Hepatocyte (in vitro differentiated cells): ENCODE results near the gene RNF135. TPM values are rescaled to one million over a fixed set of nuclear protein-coding genes. Genes with fewer than 3 reads are reported as not detected.
A peak's percentile ranks its signal among the peaks of the same experiment; 100 is the strongest.

Experiments used
- DNase-seq: peaks from one replicate; pipeline ENCODE4 v3.0.0-alpha.2; 2016; ENCODE audit warnings: low spot score
- H2AFZ ChIP-seq: fragments of 200-600 bp; sonication (generic); 2 replicates; pipeline ENCODE4 v1.6.0; 2016; ENCODE audit warnings: antibody characterized with exemption, mild to moderate bottlenecking
- H3K27ac ChIP-seq: fragments of 200-600 bp; sonication (generic); 2 replicates; pipeline ENCODE4 v1.5.1; 2016; ENCODE audit warnings: mild to moderate bottlenecking
- H3K27me3 ChIP-seq: fragments of 200-600 bp; sonication (generic); 2 replicates; pipeline ENCODE4 v1.6.1; 2016
- H3K36me3 ChIP-seq: fragments of 200-600 bp; sonication (generic); replicated peaks from 2 replicates; pipeline ENCODE4 v1.5.1; 2016; ENCODE audit warnings: low read depth; ENCODE audit not compliant: insufficient read depth
- H3K4me1 ChIP-seq: fragments of 200-600 bp; sonication (generic); 2 replicates; pipeline ENCODE4 v1.5.1; 2016; ENCODE audit warnings: mild to moderate bottlenecking, moderate library complexity; ENCODE audit not compliant: insufficient read depth
- H3K4me2 ChIP-seq: fragments of 200-600 bp; sonication (generic); 2 replicates; pipeline ENCODE4 v1.6.0; 2016
- H3K4me3 ChIP-seq: fragments of 200-600 bp; sonication (generic); 2 replicates; pipeline ENCODE4 v1.5.1; 2016; ENCODE audit warnings: mild to moderate bottlenecking
- H3K79me2 ChIP-seq: fragments of 200-600 bp; sonication (generic); 2 replicates; pipeline ENCODE4 v1.6.0; 2017; ENCODE audit warnings: mild to moderate bottlenecking
- H3K9me2 ChIP-seq: fragments of 200-600 bp; sonication (generic); replicated peaks from 2 replicates; pipeline ENCODE4 v1.6.0; 2017; ENCODE audit warnings: mild to moderate bottlenecking; ENCODE audit not compliant: insufficient read depth
- H3K9me3 ChIP-seq: fragments of 200-600 bp; sonication (generic); 2 replicates; pipeline ENCODE4 v1.5.1; 2016; ENCODE audit warnings: low read depth, mild to moderate bottlenecking
- H4K20me1 ChIP-seq: fragments of 200-600 bp; sonication (generic); 2 replicates; pipeline ENCODE4 v1.6.0; 2016; ENCODE audit warnings: mild to moderate bottlenecking; ENCODE audit not compliant: insufficient read depth, poor library complexity, severe bottlenecking
- CTCF ChIP-seq: fragments of 200-600 bp; sonication (generic); IDR thresholded peaks from 2 replicates; pipeline ENCODE4 v1.5.1; 2016; ENCODE audit warnings: antibody characterized with exemption, mild to moderate bottlenecking; ENCODE audit not compliant: poor library complexity
- EZH2 ChIP-seq: fragments of 200-600 bp; sonication (generic); IDR thresholded peaks from 2 replicates; pipeline ENCODE4 v1.6.1; 2016; ENCODE audit warnings: antibody characterized with exemption, mild to moderate bottlenecking, borderline replicate concordance
- EZH2phosphoT487 ChIP-seq: fragments of 200-600 bp; sonication (generic); IDR thresholded peaks from one replicate; pipeline ENCODE4 v1.6.1; 2018; ENCODE audit warnings: antibody characterized with exemption, mild to moderate bottlenecking, low read depth, moderate library complexity; ENCODE audit not compliant: unreplicated experiment, severe bottlenecking
- WGBS: methylation state at CpG from one replicate; pipeline ENCODE4 v1.1.6; 2016; ENCODE audit warnings: low lambda C conversion rate; ENCODE audit errors: missing lambda C conversion rate; 5-methylcytosine and 5-hydroxymethylcytosine counted together
- polyA plus RNA-seq: library from polyadenylated mRNA; unstranded; fragments of >200 nt; fragmentation: Nextera tagmentation; extraction: Ambion mirVana; gene quantifications from 2 replicates; pipeline ENCODE4 v1.2.1, GENCODE V29; 2016
- total RNA-seq: library from RNA; depleted of rRNA; stranded (reverse); fragments of >200 nt; gene quantifications from 2 replicates; pipeline ENCODE4 v1.2.3, GENCODE V29; 2014

The RNF135 gene, protein sequence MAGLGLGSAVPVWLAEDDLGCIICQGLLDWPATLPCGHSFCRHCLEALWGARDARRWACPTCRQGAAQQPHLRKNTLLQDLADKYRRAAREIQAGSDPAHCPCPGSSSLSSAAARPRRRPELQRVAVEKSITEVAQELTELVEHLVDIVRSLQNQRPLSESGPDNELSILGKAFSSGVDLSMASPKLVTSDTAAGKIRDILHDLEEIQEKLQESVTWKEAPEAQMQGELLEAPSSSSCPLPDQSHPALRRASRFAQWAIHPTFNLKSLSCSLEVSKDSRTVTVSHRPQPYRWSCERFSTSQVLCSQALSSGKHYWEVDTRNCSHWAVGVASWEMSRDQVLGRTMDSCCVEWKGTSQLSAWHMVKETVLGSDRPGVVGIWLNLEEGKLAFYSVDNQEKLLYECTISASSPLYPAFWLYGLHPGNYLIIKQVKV
- total RNA-seq (7.6 and 8.9 TPM in 2 replicates), polyA plus RNA-seq (10.1 and 16.7 TPM in 2 replicates)

DNA sequence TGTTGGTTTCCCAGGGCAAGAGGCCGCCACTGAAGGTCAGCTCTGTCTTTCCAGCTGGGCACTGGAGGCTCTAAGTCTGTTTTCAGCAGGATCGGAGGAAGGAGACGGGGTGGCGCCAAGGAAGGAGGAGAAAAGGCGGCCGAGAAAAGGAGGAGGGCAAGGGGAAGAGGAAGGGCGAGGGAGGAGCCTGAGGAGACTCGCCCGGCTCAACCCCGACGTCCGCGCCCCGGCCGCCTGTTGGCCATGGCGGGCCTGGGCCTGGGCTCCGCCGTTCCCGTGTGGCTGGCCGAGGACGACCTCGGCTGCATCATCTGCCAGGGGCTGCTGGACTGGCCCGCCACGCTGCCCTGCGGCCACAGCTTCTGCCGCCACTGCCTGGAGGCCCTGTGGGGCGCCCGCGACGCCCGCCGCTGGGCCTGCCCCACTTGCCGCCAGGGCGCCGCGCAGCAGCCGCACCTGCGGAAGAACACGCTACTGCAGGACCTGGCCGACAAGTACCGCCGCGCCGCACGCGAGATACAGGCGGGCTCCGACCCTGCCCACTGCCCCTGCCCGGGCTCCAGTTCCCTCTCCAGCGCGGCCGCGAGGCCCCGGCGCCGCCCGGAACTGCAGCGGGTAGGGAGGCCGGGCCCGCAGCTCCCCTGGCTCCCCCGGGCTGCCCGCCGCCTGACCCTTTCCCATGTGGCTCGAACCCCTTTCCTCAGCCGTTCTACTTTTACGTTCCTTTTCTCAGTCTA, at the start of gene RNF135:
Gene RNF135, plus strand, starts transcription at position 209 of the 737 bp plus-strand sequence. Its CDS starts 35 bp downstream, at position 244.
- peaks cover 7% of the 10 kb centered on the region for H3K4me1 ChIP-seq
- H3K79me2 ChIP-seq, result peaks cover 41% of the 10 kb centered on the region
- H3K27ac ChIP-seq, result peak within 1 kb of the TSS; percentile 96
- no peaks in the 10 kb centered on the region for H4K20me1 ChIP-seq
- DNase-seq, result peak; percentile 89
- H3K9me3 ChIP-seq, result no peaks in the 10 kb centered on the region
- peak within 1 kb of the TSS; percentile 72 for H3K4me3 ChIP-seq
- H2AFZ ChIP-seq, result peak within 1 kb of the TSS; percentile 89
- H3K36me3 ChIP-seq, result no peaks in the 10 kb centered on the region
- H3K4me2 ChIP-seq, result peak within 1 kb of the TSS; percentile 88
- WGBS, result 1% methylated on average over 61 of the region's 66 CpGs
- no peaks in the 10 kb centered on the region for H3K9me2 ChIP-seq
- TF ChIP-seq EZH2, result no peak
- no peak for TF ChIP-seq EZH2phosphoT487
- TF ChIP-seq CTCF, result no peak
- H3K27me3 ChIP-seq, result no peaks in the 10 kb centered on the region

DNA sequence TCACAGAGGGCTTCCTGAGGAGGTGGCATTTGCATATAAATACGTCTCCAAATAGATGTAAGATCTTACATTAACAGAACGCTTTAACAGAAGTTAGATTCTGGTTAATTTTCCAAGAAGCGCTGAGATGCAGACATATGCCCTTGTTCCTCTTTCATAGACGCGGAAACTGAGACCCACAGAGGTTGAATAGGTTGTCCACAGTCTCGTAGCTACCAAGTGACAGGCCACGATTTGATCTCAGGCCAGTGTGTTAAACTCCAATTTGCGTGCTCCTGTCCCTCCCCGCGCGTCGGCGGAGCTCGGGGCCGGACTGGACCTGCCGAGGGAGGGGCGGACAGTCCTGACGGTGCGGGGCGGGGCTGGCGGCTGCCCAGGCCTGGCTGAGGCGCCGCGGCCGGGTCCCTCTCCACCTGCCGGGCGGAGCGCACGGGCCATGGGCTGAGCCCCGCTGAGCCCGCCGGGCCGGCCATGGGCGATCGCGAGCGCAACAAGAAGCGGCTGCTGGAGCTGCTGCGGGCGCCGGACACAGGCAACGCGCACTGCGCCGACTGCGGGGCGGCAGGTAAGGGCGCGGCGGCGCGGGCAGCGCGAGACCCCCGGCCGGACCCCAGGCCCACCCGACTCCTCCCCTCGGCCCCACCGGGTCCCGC, 49.2 kb upstream of the RNF135 start, which contains the start of gene ADAP2:
Gene ADAP2, plus strand, starts transcription at position 402 of the 653 bp plus-strand sequence. Its CDS starts 70 bp downstream, at position 472.
- Histone ChIP-seq H4K20me1 (no peaks in the 10 kb centered on the region), H3K27me3 (peaks cover 57% of the 10 kb centered on the region), H3K9me2 (no peaks in the 10 kb centered on the region), H3K4me3 (peak within 1 kb of the TSS; percentile 36), H3K36me3 (no peaks in the 10 kb centered on the region), H3K79me2 (no peaks in the 10 kb centered on the region), H2AFZ (peak within 1 kb of the TSS; percentile 56), H3K9me3 (no peaks in the 10 kb centered on the region), H3K4me1 (peaks cover 6% of the 10 kb centered on the region), H3K4me2 (peak within 1 kb of the TSS; percentile 94), H3K27ac (no peak within 1 kb of the TSS)
- no peak for TF ChIP-seq CTCF
- TF ChIP-seq EZH2, result no peak
- TF ChIP-seq EZH2phosphoT487, result peak; percentile 50
- 10% methylated on average over 17 of the region's 60 CpGs for WGBS
- DNase-seq, result peak; percentile 54

DNA sequence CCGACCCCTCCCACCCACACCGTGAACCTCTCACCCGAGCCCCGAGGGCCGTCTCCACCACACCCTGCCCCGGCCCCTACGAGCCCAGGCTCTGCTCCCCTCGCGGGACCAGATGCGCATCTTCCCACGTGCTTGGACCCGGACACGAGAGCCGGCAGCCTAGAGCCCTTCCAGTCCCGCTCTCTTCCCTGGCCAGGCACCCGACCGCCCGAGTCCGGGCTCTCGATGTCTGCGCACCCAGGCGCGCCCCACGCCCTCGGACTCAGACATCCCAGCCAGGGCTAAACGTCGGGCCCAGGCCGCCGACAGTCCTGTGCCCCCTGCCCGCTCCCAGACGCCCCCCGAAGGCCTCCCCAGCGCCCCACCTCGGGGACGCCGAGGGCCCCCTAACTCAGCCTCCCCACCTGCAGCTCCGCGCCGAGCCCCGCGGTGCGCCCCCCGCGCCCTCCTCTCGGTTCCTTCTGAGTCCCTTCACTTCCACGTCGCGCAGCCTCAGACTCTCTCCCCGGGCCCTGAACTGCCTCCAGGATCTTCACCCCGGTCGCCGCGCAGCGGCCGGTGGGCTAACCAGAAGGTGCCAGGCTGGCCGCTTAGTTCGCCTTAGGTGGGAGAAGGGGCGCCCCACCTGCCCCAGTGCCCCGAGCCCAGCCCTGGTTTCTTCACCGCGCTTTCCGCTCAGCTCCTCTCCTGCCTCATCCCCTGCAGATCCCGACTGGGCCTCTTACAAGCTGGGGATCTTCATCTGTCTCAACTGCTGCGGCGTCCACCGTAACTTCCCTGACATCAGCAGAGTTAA, 48.4 kb upstream of the RNF135 start:
- Histone ChIP-seq H3K27me3 (peaks cover 57% of the 10 kb centered on the region), H3K27ac (no peak overlapping the region)
- peak; percentile 20 for DNase-seq

More for the DNA sequence above, 48.4 kb upstream of the RNF135 start:
- no peaks in the 10 kb centered on the region for H3K79me2 ChIP-seq
- TF ChIP-seq EZH2phosphoT487, result peak; percentile 48
- TF ChIP-seq EZH2, result no peak
- TF ChIP-seq CTCF, result no peak
- WGBS, result 11% methylated on average over 42 of the region's 66 CpGs
- H3K4me3 ChIP-seq, result no peak overlapping the region
- no peaks in the 10 kb centered on the region for H3K9me3 ChIP-seq
- peak overlapping the region; percentile 56 for H2AFZ ChIP-seq
- H3K4me2 ChIP-seq, result peak overlapping the region; percentile 94
- H3K4me1 ChIP-seq, result peaks cover 6% of the 10 kb centered on the region
- no peaks in the 10 kb centered on the region for H3K36me3 ChIP-seq
- no peaks in the 10 kb centered on the region for H3K9me2 ChIP-seq
- H4K20me1 ChIP-seq, result no peaks in the 10 kb centered on the region
